CD4-positive, alpha-beta T cell treated with Interleukin-10 for 1 hour (primary cell): ENCODE data around the gene FAM114A1.
"Not testable (repeated sequence)": the region's sequence is repeated elsewhere in the genome, so short reads cannot be mapped to it uniquely, and the experiment has no call there.

Experiments
- DNase-seq: peaks from one replicate; pipeline ENCODE4 v3.0.0-alpha.2; 2020

Gene FAM114A1

GRCh38 chr4:38904682-38905081 is 37.1 kb downstream of the FAM114A1 start:
- no peak for DNase-seq

- DNase-seq: no peak
Measured at GRCh38 chr4:38905652-38906385, 38.2 kb downstream of the FAM114A1 start.

GRCh38 chr4:38907696-38908270 is 40.2 kb downstream of the FAM114A1 start:
- no peak for DNase-seq

GRCh38 chr4:38909015-38909414 is 41.4 kb downstream of the FAM114A1 start:
- no peak for DNase-seq

- DNase-seq: no peak
Measured at GRCh38 chr4:38911257-38911656, 43.7 kb downstream of the FAM114A1 start.

- peak; percentile 13 for DNase-seq
Measured at GRCh38 chr4:38914854-38915253, 47.2 kb downstream of the FAM114A1 start.

- not testable (repeated sequence) for DNase-seq
Measured at GRCh38 chr4:38916267-38916666, 48.7 kb downstream of the FAM114A1 start.

- no peak for DNase-seq
Measured at GRCh38 chr4:38917481-38918025, 49.9 kb downstream of the FAM114A1 start.

- no peak for DNase-seq
Measured at GRCh38 chr4:38919494-38919893, 51.9 kb downstream of the FAM114A1 start.

- no peak for DNase-seq
Measured at GRCh38 chr4:38920186-38920585, 52.6 kb downstream of the FAM114A1 start.

- no peak for DNase-seq
Measured at GRCh38 chr4:38920677-38921076, 53.1 kb downstream of the FAM114A1 start.

- DNase-seq: no peak
Measured at GRCh38 chr4:38921151-38921550, 53.5 kb downstream of the FAM114A1 start.

GRCh38 chr4:38923746-38924145 is 56.1 kb downstream of the FAM114A1 start:
- no peak for DNase-seq

- DNase-seq: no peak
Measured at GRCh38 chr4:38924353-38924752, 56.7 kb downstream of the FAM114A1 start.

GRCh38 chr4:38925492-38926413 is 58.1 kb downstream of the FAM114A1 start:
- no peak for DNase-seq

- no peak for DNase-seq
Measured at GRCh38 chr4:38926896-38927295, 59.3 kb downstream of the FAM114A1 start.

- no peak for DNase-seq
Measured at GRCh38 chr4:38928568-38928967, 61.0 kb downstream of the FAM114A1 start.

- DNase-seq: no peak
Measured at GRCh38 chr4:38928974-38929373, 61.4 kb downstream of the FAM114A1 start.

GRCh38 chr4:38930204-38930603 is 62.6 kb downstream of the FAM114A1 start:
- DNase-seq: no peak

- DNase-seq: no peak
Measured at GRCh38 chr4:38930707-38931106, 63.1 kb downstream of the FAM114A1 start.

GRCh38 chr4:38931125-38931524 is 63.5 kb downstream of the FAM114A1 start:
- DNase-seq: no peak

- no peak for DNase-seq
Measured at GRCh38 chr4:38935391-38936073, 67.9 kb downstream of the FAM114A1 start.

GRCh38 chr4:38939165-38939564 is 71.6 kb downstream of the FAM114A1 start:
- no peak for DNase-seq
